Fibroblast of lung (primary cell): ENCODE data around the gene GAS7. TPM values are rescaled to one million over a fixed set of nuclear protein-coding genes. Genes with fewer than 3 reads are reported as not detected.
A peak's percentile ranks its signal among the peaks of the same experiment; 100 is the strongest.

Experiments
- DNase-seq, 2 donors: peaks; one replicate each; pipeline versions ENCODE4 v3.0.0 to v3.0.0-alpha.2; 2010; ENCODE audit warnings: low read depth in 2 of 2
- H2AFZ ChIP-seq: 2 replicates; pipeline ENCODE4 v1.5.1; 2012; ENCODE audit warnings: low read length, control low read depth, inconsistent platforms
- H3K27ac ChIP-seq: 2 replicates; pipeline ENCODE4 v1.5.1; 2011; ENCODE audit warnings: low read length, control low read depth; ENCODE audit not compliant: insufficient read depth
- H3K27me3 ChIP-seq: 2 replicates; pipeline ENCODE4 v1.5.1; 2011; ENCODE audit warnings: mild to moderate bottlenecking, low read length; ENCODE audit not compliant: control insufficient read depth, insufficient read depth
- H3K36me3 ChIP-seq: 2 replicates; pipeline ENCODE4 v1.5.1; 2011; ENCODE audit warnings: low read length; ENCODE audit not compliant: control insufficient read depth, insufficient read depth
- H3K4me1 ChIP-seq: 2 replicates; pipeline ENCODE4 v1.5.1; 2011; ENCODE audit warnings: low read length; ENCODE audit not compliant: control insufficient read depth, insufficient read depth; ENCODE audit errors: extremely low read depth
- H3K4me2 ChIP-seq: 2 replicates; pipeline ENCODE4 v1.5.1; 2011; ENCODE audit warnings: low read length, control low read depth; ENCODE audit not compliant: insufficient read depth; ENCODE audit errors: extremely low read depth
- H3K4me3 ChIP-seq, 4 experiments: fragments of 200-600 bp in 1 of 4; sonication (generic) in 1 of 4; replicated peaks in 1 of 4; 2 replicates each; pipeline ENCODE4 v1.5.1; 2011 to 2016; ENCODE audit warnings: low read length in 4 of 4, low read depth in 3 of 4, mild to moderate bottlenecking in 3 of 4, control low read depth in 2 of 4, inconsistent platforms in 1 of 4, mixed read lengths in 1 of 4; ENCODE audit not compliant: insufficient read depth in 1 of 4; ENCODE audit errors: control extremely low read depth in 1 of 4
- H3K79me2 ChIP-seq: 2 replicates; pipeline ENCODE4 v1.5.1; 2012; ENCODE audit warnings: mild to moderate bottlenecking, low read length, inconsistent platforms; ENCODE audit not compliant: control insufficient read depth, insufficient read depth
- H3K9ac ChIP-seq: 2 replicates; pipeline ENCODE4 v1.5.1; 2011; ENCODE audit warnings: mild to moderate bottlenecking, low read length, control low read depth; ENCODE audit not compliant: insufficient read depth
- H3K9me3 ChIP-seq: 2 replicates; pipeline ENCODE4 v1.5.1; 2012; ENCODE audit warnings: low read depth, low read length; ENCODE audit not compliant: control insufficient read depth, insufficient read depth
- H4K20me1 ChIP-seq: 2 replicates; pipeline ENCODE4 v1.5.1; 2011; ENCODE audit warnings: low read length; ENCODE audit not compliant: control insufficient read depth, insufficient read depth; ENCODE audit errors: extremely low read depth
- CTCF ChIP-seq, 2 donors: IDR thresholded peaks in 1 of 2; conservative IDR thresholded peaks in 1 of 2; 1 replicate in 1 of 2; 2 replicates in 1 of 2; pipeline ENCODE4 v1.5.1; 2011 to 2012; ENCODE audit warnings: low read length in 2 of 2, control low read depth in 1 of 2, inconsistent platforms in 1 of 2, low read depth in 1 of 2, mild to moderate bottlenecking in 1 of 2
- EZH2 ChIP-seq: IDR thresholded peaks from 2 replicates; pipeline ENCODE4 v1.5.1; 2012; ENCODE audit warnings: low read length, control low read depth, mild to moderate bottlenecking; ENCODE audit errors: missing control alignments
- polyA plus RNA-seq, 2 donors: library from polyadenylated mRNA; depleted of rRNA in 1 of 2; stranded (reverse) in 1 of 2; unstranded in 1 of 2; fragments of >200 nt; gene quantifications; 2 replicates each; pipeline ENCODE4 v1.2.1, GENCODE V29; 2011 to 2012; ENCODE audit warnings: missing spikeins in 1 of 2
- total RNA-seq: library from RNA; depleted of rRNA; stranded (reverse); fragments of >200 nt; gene quantifications from 2 replicates; pipeline ENCODE4 v1.2.1, GENCODE V29; 2014

Gene GAS7
- total and polyA plus RNA-seq, 2 donors (not counting 1 experiment from before 2014, with no cell fraction given), result 0.58 to 2.6 TPM

GRCh38 chr17:9974448-9975381 lies 223.7 kb downstream of the GAS7 start:
- no peak overlapping the region for H3K4me3 ChIP-seq
- no peaks in the 10 kb centered on the region for H3K79me2 ChIP-seq
- no peak overlapping the region for H3K9ac ChIP-seq
- H3K9me3 ChIP-seq, result no peaks in the 10 kb centered on the region
- H3K4me2 ChIP-seq, result no peak overlapping the region
- no peak for DNase-seq
- no peaks in the 10 kb centered on the region for H4K20me1 ChIP-seq
- H2AFZ ChIP-seq, result no peak overlapping the region
- no peak for TF ChIP-seq EZH2
- TF ChIP-seq CTCF (conservative IDR thresholded peaks at IDR 0.05 in 1 of 2, IDR thresholded peaks at IDR 0.05 in 1 of 2; ENCODE audit: low read depth in 1 of 2, low read length in 2 of 2), result no peak
- no peaks in the 10 kb centered on the region for H3K36me3 ChIP-seq
- H3K4me1 ChIP-seq, result no peaks in the 10 kb centered on the region
- H3K27me3 ChIP-seq, result no peaks in the 10 kb centered on the region
- H3K27ac ChIP-seq, result no peak overlapping the region

- H3K9ac ChIP-seq, result no peak overlapping the region
- no peaks in the 10 kb centered on the region for H4K20me1 ChIP-seq
- H2AFZ ChIP-seq, result no peak overlapping the region
- no peak overlapping the region for H3K4me2 ChIP-seq
- H3K4me3 ChIP-seq, result no peak overlapping the region
- no peaks in the 10 kb centered on the region for H3K36me3 ChIP-seq
- DNase-seq, result peak in 1 of 2 donors; percentile 21
- no peaks in the 10 kb centered on the region for H3K27me3 ChIP-seq
- H3K4me1 ChIP-seq, result no peaks in the 10 kb centered on the region
- TF ChIP-seq CTCF (conservative IDR thresholded peaks at IDR 0.05 in 1 of 2, IDR thresholded peaks at IDR 0.05 in 1 of 2; ENCODE audit: low read depth in 1 of 2, low read length in 2 of 2), result no peak
- TF ChIP-seq EZH2, result no peak
- H3K27ac ChIP-seq, result no peak overlapping the region
- no peaks in the 10 kb centered on the region for H3K79me2 ChIP-seq
- H3K9me3 ChIP-seq, result no peaks in the 10 kb centered on the region
Measured at GRCh38 chr17:9973669-9974447, 224.5 kb downstream of the GAS7 start.

- H3K36me3 ChIP-seq, result no peaks in the 10 kb centered on the region
- H3K4me3 ChIP-seq, result no peak overlapping the region
- no peak overlapping the region for H2AFZ ChIP-seq
- DNase-seq, result peak; percentile 19 to 71
- no peaks in the 10 kb centered on the region for H4K20me1 ChIP-seq
- no peak overlapping the region for H3K9ac ChIP-seq
- no peak for TF ChIP-seq EZH2
- TF ChIP-seq CTCF (conservative IDR thresholded peaks at IDR 0.05 in 1 of 2, IDR thresholded peaks at IDR 0.05 in 1 of 2; ENCODE audit: low read depth in 1 of 2, low read length in 2 of 2), result no peak
- no peak overlapping the region for H3K4me2 ChIP-seq
- H3K27ac ChIP-seq, result no peak overlapping the region
- H3K9me3 ChIP-seq, result no peaks in the 10 kb centered on the region
- no peaks in the 10 kb centered on the region for H3K27me3 ChIP-seq
- no peaks in the 10 kb centered on the region for H3K4me1 ChIP-seq
- H3K79me2 ChIP-seq, result no peaks in the 10 kb centered on the region
Measured at GRCh38 chr17:9971991-9972390, 226.4 kb downstream of the GAS7 start.
